ENCODE results near the gene XPNPEP1.
"Not testable (repeated sequence)": the region's sequence is repeated elsewhere in the genome, so short reads cannot be mapped to it uniquely, and the experiment has no call there.

XPNPEP1 gene

GRCh38 chr10:109924967-109925620 is 1.8 kb upstream of the XPNPEP1 start:
- Histone ChIP-seq H3K9me3 (ENCODE audit: control extremely low read depth in 1 of 5, control insufficient read depth in 4 of 5, insufficient read depth in 2 of 5, low read depth in 1 of 5, low read length in 4 of 5) (no peaks in the 10 kb centered on the region), H3K27me3 (replicated peaks in 2 of 5; ENCODE audit: control insufficient read depth in 4 of 5, insufficient read depth in 5 of 5, low read length in 4 of 5) (no peaks in the 10 kb centered on the region), H3K4me1 (ENCODE audit: control extremely low read depth in 1 of 4, control insufficient read depth in 4 of 4, insufficient read depth in 4 of 4, low read length in 3 of 4) (peaks cover 7 to 23% (median 18%) of the 10 kb centered on the region in 4 experiments), H3K4me3 (ENCODE audit: control insufficient read depth in 1 of 7, extremely low read depth in 1 of 7, insufficient read depth in 4 of 7, low read depth in 2 of 7, low read length in 6 of 7) (no peak overlapping the region), H3K27ac (ENCODE audit: insufficient read depth in 1 of 2, low read depth in 1 of 2, low read length in 2 of 2, poor library complexity in 1 of 2, severe bottlenecking in 2 of 2) (no peak overlapping the region), H3K36me3 (ENCODE audit: control insufficient read depth in 4 of 4, insufficient read depth in 4 of 4, low read length in 3 of 4) (peaks cover 0 to 3% (median 0%) of the 10 kb centered on the region in 4 experiments)
- ChIA-PET CTCF (interaction anchor here (0.8 to 1.9 kb wide), 3 partner anchors 10 to 52 kb away, joined by 3 to 4 read pairs (median 3); no protein-coding TSS in a partner anchor), POLR2A (no interaction called here)
- DNase-seq, result no peak
- 85% methylated on average over 4 of the region's 5 CpGs for WGBS (ENCODE audit: insufficient coverage)

- H3K36me3 ChIP-seq (ENCODE audit: control insufficient read depth in 4 of 4, insufficient read depth in 4 of 4, low read length in 3 of 4), result peaks cover 0 to 3% (median 0%) of the 10 kb centered on the region in 4 experiments
- ChIA-PET CTCF (no interaction called here), POLR2A (no interaction called here)
- WGBS (ENCODE audit: insufficient coverage), result 94% methylated on average over 6 of the region's 7 CpGs
- peak overlapping the region in 3 of 7 experiments; percentile 19 to 86 (median 81) for H3K4me3 ChIP-seq (ENCODE audit: control insufficient read depth in 1 of 7, extremely low read depth in 1 of 7, insufficient read depth in 4 of 7, low read depth in 2 of 7, low read length in 6 of 7)
- H3K27me3 ChIP-seq (replicated peaks in 2 of 5; ENCODE audit: control insufficient read depth in 4 of 5, insufficient read depth in 5 of 5, low read length in 4 of 5), result no peaks in the 10 kb centered on the region
- no peaks in the 10 kb centered on the region for H3K9me3 ChIP-seq (ENCODE audit: control extremely low read depth in 1 of 5, control insufficient read depth in 4 of 5, insufficient read depth in 2 of 5, low read depth in 1 of 5, low read length in 4 of 5)
- DNase-seq, result no peak
- peaks cover 7 to 23% (median 18%) of the 10 kb centered on the region in 4 experiments for H3K4me1 ChIP-seq (ENCODE audit: control extremely low read depth in 1 of 4, control insufficient read depth in 4 of 4, insufficient read depth in 4 of 4, low read length in 3 of 4)
- peak overlapping the region in 1 of 2 experiments; percentile 70 for H3K27ac ChIP-seq (ENCODE audit: insufficient read depth in 1 of 2, low read depth in 1 of 2, low read length in 2 of 2, poor library complexity in 1 of 2, severe bottlenecking in 2 of 2)
Measured at GRCh38 chr10:109924087-109924486, 776 bp upstream of the XPNPEP1 start.

GRCh38 chr10:109922358-109922975 is 844 bp downstream of the XPNPEP1 start:
- Histone ChIP-seq H3K27me3 (replicated peaks in 2 of 5; ENCODE audit: control insufficient read depth in 4 of 5, insufficient read depth in 5 of 5, low read length in 4 of 5) (no peaks in the 10 kb centered on the region), H3K4me3 (ENCODE audit: control insufficient read depth in 1 of 7, extremely low read depth in 1 of 7, insufficient read depth in 4 of 7, low read depth in 2 of 7, low read length in 6 of 7) (peak overlapping the region; percentile 67 to 86 (median 76)), H3K4me1 (ENCODE audit: control extremely low read depth in 1 of 4, control insufficient read depth in 4 of 4, insufficient read depth in 4 of 4, low read length in 3 of 4) (peaks cover 7 to 23% (median 18%) of the 10 kb centered on the region in 4 experiments), H3K9me3 (ENCODE audit: control extremely low read depth in 1 of 5, control insufficient read depth in 4 of 5, insufficient read depth in 2 of 5, low read depth in 1 of 5, low read length in 4 of 5) (no peaks in the 10 kb centered on the region), H3K36me3 (ENCODE audit: control insufficient read depth in 4 of 4, insufficient read depth in 4 of 4, low read length in 3 of 4) (peaks cover 0 to 3% (median 0%) of the 10 kb centered on the region in 4 experiments), H3K27ac (ENCODE audit: insufficient read depth in 1 of 2, low read depth in 1 of 2, low read length in 2 of 2, poor library complexity in 1 of 2, severe bottlenecking in 2 of 2) (peak overlapping the region; percentile 58 to 75)
- no peak for DNase-seq
- CTCF ChIA-PET, result interaction anchor here (1.1 kb wide), 1 partner anchor 9 kb away, joined by 3 read pairs; no protein-coding TSS in a partner anchor
- no CpG with 5 or more reads among the region's 7 CpGs for WGBS (ENCODE audit: insufficient coverage)
- POLR2A ChIA-PET, result no interaction called here

GRCh38 chr10:109920016-109920415 is 3.3 kb downstream of the XPNPEP1 start:
- Histone ChIP-seq H3K27ac (ENCODE audit: insufficient read depth in 1 of 2, low read depth in 1 of 2, low read length in 2 of 2, poor library complexity in 1 of 2, severe bottlenecking in 2 of 2) (no peak overlapping the region), H3K4me3 (ENCODE audit: control insufficient read depth in 1 of 7, extremely low read depth in 1 of 7, insufficient read depth in 4 of 7, low read depth in 2 of 7, low read length in 6 of 7) (no peak overlapping the region), H3K27me3 (replicated peaks in 2 of 5; ENCODE audit: control insufficient read depth in 4 of 5, insufficient read depth in 5 of 5, low read length in 4 of 5) (no peaks in the 10 kb centered on the region), H3K4me1 (ENCODE audit: control extremely low read depth in 1 of 4, control insufficient read depth in 4 of 4, insufficient read depth in 4 of 4, low read length in 3 of 4) (peaks cover 7 to 36% (median 25%) of the 10 kb centered on the region in 4 experiments), H3K9me3 (ENCODE audit: control extremely low read depth in 1 of 5, control insufficient read depth in 4 of 5, insufficient read depth in 2 of 5, low read depth in 1 of 5, low read length in 4 of 5) (no peaks in the 10 kb centered on the region), H3K36me3 (ENCODE audit: control insufficient read depth in 4 of 4, insufficient read depth in 4 of 4, low read length in 3 of 4) (peaks cover 0 to 3% (median 0%) of the 10 kb centered on the region in 4 experiments)
- CTCF ChIA-PET, result interaction anchor here (0.6 to 1.6 kb wide), 2 partner anchors 148 to 359 kb away, joined by 4 read pairs; no protein-coding TSS in a partner anchor
- POLR2A ChIA-PET, result no interaction called here
- DNase-seq, result no peak
- WGBS (ENCODE audit: insufficient coverage), result no CpG with 5 or more reads among the region's 3 CpGs

GRCh38 chr10:109919220-109919619 is 4.1 kb downstream of the XPNPEP1 start:
- no peak overlapping the region for H3K27ac ChIP-seq (ENCODE audit: insufficient read depth in 1 of 2, low read depth in 1 of 2, low read length in 2 of 2, poor library complexity in 1 of 2, severe bottlenecking in 2 of 2)
- CTCF ChIA-PET, result no interaction called here
- no peak overlapping the region for H3K4me3 ChIP-seq (ENCODE audit: control insufficient read depth in 1 of 7, extremely low read depth in 1 of 7, insufficient read depth in 4 of 7, low read depth in 2 of 7, low read length in 6 of 7)

GRCh38 chr10:109918707-109919106 is 4.6 kb downstream of the XPNPEP1 start:
- H3K9me3 ChIP-seq (ENCODE audit: control extremely low read depth in 1 of 5, control insufficient read depth in 4 of 5, insufficient read depth in 2 of 5, low read depth in 1 of 5, low read length in 4 of 5); H3K4me3 ChIP-seq (ENCODE audit: control insufficient read depth in 1 of 7, extremely low read depth in 1 of 7, insufficient read depth in 4 of 7, low read depth in 2 of 7, low read length in 6 of 7); POLR2A ChIA-PET; H3K36me3 ChIP-seq (ENCODE audit: control insufficient read depth in 4 of 4, insufficient read depth in 4 of 4, low read length in 3 of 4); H3K27ac ChIP-seq (ENCODE audit: insufficient read depth in 1 of 2, low read depth in 1 of 2, low read length in 2 of 2, poor library complexity in 1 of 2, severe bottlenecking in 2 of 2); H3K27me3 ChIP-seq (replicated peaks in 2 of 5; ENCODE audit: control insufficient read depth in 4 of 5, insufficient read depth in 5 of 5, low read length in 4 of 5); DNase-seq: not testable (repeated sequence)
- peaks cover 6 to 37% (median 22%) of the 10 kb centered on the region in 4 experiments for H3K4me1 ChIP-seq (ENCODE audit: control extremely low read depth in 1 of 4, control insufficient read depth in 4 of 4, insufficient read depth in 4 of 4, low read length in 3 of 4)
- WGBS (ENCODE audit: insufficient coverage), result 100% methylated on average over 3 of the region's 6 CpGs
- CTCF ChIA-PET, result interaction anchor here (1.1 kb wide), 1 partner anchor 16 kb away, joined by 4 read pairs; no protein-coding TSS in a partner anchor

More at GRCh38 chr10:109919220-109919619, 4.1 kb downstream of the XPNPEP1 start:
- WGBS (ENCODE audit: insufficient coverage), result no CpG with 5 or more reads among the region's 2 CpGs
- peaks cover 0 to 3% (median 0%) of the 10 kb centered on the region in 4 experiments for H3K36me3 ChIP-seq (ENCODE audit: control insufficient read depth in 4 of 4, insufficient read depth in 4 of 4, low read length in 3 of 4)
- POLR2A ChIA-PET, result no interaction called here
- peaks cover 7 to 42% (median 27%) of the 10 kb centered on the region in 4 experiments for H3K4me1 ChIP-seq (ENCODE audit: control extremely low read depth in 1 of 4, control insufficient read depth in 4 of 4, insufficient read depth in 4 of 4, low read length in 3 of 4)
- no peaks in the 10 kb centered on the region for H3K27me3 ChIP-seq (replicated peaks in 2 of 5; ENCODE audit: control insufficient read depth in 4 of 5, insufficient read depth in 5 of 5, low read length in 4 of 5)
- no peaks in the 10 kb centered on the region for H3K9me3 ChIP-seq (ENCODE audit: control extremely low read depth in 1 of 5, control insufficient read depth in 4 of 5, insufficient read depth in 2 of 5, low read depth in 1 of 5, low read length in 4 of 5)
- no peak for DNase-seq

- H3K36me3 ChIP-seq (ENCODE audit: control insufficient read depth in 4 of 4, insufficient read depth in 4 of 4, low read length in 3 of 4), result peaks cover 3 to 25% (median 14%) of the 10 kb centered on the region in 4 experiments
- ChIA-PET CTCF (interaction anchor here (1.4 kb wide), 1 partner anchor 28 kb away, joined by 3 read pairs; no protein-coding TSS in a partner anchor), POLR2A (no interaction called here)
- DNase-seq, result no peak
- H3K9me3 ChIP-seq (ENCODE audit: control extremely low read depth in 1 of 5, control insufficient read depth in 4 of 5, insufficient read depth in 2 of 5, low read depth in 1 of 5, low read length in 4 of 5), result no peaks in the 10 kb centered on the region
- H3K27me3 ChIP-seq (replicated peaks in 2 of 5; ENCODE audit: control insufficient read depth in 4 of 5, insufficient read depth in 5 of 5, low read length in 4 of 5), result no peaks in the 10 kb centered on the region
- no peak overlapping the region for H3K27ac ChIP-seq (ENCODE audit: insufficient read depth in 1 of 2, low read depth in 1 of 2, low read length in 2 of 2, poor library complexity in 1 of 2, severe bottlenecking in 2 of 2)
- peak overlapping the region in 1 of 7 experiments; percentile 17 for H3K4me3 ChIP-seq (ENCODE audit: control insufficient read depth in 1 of 7, extremely low read depth in 1 of 7, insufficient read depth in 4 of 7, low read depth in 2 of 7, low read length in 6 of 7)
- WGBS (ENCODE audit: insufficient coverage), result 100% methylated on average over 1 of the region's 2 CpGs
- peaks cover 0 to 26% (median 11%) of the 10 kb centered on the region in 4 experiments for H3K4me1 ChIP-seq (ENCODE audit: control extremely low read depth in 1 of 4, control insufficient read depth in 4 of 4, insufficient read depth in 4 of 4, low read length in 3 of 4)
Measured at GRCh38 chr10:109915566-109915965, 7.7 kb downstream of the XPNPEP1 start.
